GM23338 (cell line): ENCODE measurements around the gene DNAJB6.

Source experiments
- ETS1 ChIP-seq: IDR thresholded peaks from 2 replicates; pipeline ENCODE4 v1.6.1; 2016; ENCODE audit warnings: antibody characterized with exemption
- POLR2AphosphoS5 ChIP-seq: IDR thresholded peaks from 2 replicates; pipeline ENCODE4 v1.6.1; 2016; ENCODE audit warnings: antibody characterized with exemption, low read depth
- TF ChIP-seq, protein P1 (sequence below), 2 experiments: fragments of 200-600 bp in 1 of 2; sonication (generic) in 1 of 2; conservative IDR thresholded peaks; 2 replicates each; pipeline versions ENCODE4 v1.5.1 to v1.6.1; 2016 to 2017; ENCODE audit warnings: antibody characterized with exemption in 2 of 2, low read depth in 2 of 2, mild to moderate bottlenecking in 2 of 2, moderate library complexity in 1 of 2
- TF ChIP-seq, protein P2 (sequence below): IDR thresholded peaks from one replicate; pipeline ENCODE4 v1.6.1; 2018; ENCODE audit warnings: antibody characterized with exemption; ENCODE audit not compliant: unreplicated experiment

GRCh38 chr7:157358753-157359096, 21.9 kb downstream of the DNAJB6 start:
- TF ChIP-seq POLR2AphosphoS5 (no peak), ETS1 (no peak)
- TF ChIP-seq, protein P1, sequence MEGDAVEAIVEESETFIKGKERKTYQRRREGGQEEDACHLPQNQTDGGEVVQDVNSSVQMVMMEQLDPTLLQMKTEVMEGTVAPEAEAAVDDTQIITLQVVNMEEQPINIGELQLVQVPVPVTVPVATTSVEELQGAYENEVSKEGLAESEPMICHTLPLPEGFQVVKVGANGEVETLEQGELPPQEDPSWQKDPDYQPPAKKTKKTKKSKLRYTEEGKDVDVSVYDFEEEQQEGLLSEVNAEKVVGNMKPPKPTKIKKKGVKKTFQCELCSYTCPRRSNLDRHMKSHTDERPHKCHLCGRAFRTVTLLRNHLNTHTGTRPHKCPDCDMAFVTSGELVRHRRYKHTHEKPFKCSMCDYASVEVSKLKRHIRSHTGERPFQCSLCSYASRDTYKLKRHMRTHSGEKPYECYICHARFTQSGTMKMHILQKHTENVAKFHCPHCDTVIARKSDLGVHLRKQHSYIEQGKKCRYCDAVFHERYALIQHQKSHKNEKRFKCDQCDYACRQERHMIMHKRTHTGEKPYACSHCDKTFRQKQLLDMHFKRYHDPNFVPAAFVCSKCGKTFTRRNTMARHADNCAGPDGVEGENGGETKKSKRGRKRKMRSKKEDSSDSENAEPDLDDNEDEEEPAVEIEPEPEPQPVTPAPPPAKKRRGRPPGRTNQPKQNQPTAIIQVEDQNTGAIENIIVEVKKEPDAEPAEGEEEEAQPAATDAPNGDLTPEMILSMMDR (conservative IDR thresholded peaks at IDR 0.05; ENCODE audit: low read depth in 2 of 2) = no peak
- TF ChIP-seq, protein P2, sequence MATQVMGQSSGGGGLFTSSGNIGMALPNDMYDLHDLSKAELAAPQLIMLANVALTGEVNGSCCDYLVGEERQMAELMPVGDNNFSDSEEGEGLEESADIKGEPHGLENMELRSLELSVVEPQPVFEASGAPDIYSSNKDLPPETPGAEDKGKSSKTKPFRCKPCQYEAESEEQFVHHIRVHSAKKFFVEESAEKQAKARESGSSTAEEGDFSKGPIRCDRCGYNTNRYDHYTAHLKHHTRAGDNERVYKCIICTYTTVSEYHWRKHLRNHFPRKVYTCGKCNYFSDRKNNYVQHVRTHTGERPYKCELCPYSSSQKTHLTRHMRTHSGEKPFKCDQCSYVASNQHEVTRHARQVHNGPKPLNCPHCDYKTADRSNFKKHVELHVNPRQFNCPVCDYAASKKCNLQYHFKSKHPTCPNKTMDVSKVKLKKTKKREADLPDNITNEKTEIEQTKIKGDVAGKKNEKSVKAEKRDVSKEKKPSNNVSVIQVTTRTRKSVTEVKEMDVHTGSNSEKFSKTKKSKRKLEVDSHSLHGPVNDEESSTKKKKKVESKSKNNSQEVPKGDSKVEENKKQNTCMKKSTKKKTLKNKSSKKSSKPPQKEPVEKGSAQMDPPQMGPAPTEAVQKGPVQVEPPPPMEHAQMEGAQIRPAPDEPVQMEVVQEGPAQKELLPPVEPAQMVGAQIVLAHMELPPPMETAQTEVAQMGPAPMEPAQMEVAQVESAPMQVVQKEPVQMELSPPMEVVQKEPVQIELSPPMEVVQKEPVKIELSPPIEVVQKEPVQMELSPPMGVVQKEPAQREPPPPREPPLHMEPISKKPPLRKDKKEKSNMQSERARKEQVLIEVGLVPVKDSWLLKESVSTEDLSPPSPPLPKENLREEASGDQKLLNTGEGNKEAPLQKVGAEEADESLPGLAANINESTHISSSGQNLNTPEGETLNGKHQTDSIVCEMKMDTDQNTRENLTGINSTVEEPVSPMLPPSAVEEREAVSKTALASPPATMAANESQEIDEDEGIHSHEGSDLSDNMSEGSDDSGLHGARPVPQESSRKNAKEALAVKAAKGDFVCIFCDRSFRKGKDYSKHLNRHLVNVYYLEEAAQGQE = no peak
